GM18861 (cell line): ENCODE results near the gene HOXA9.

Source experiments
- ATAC-seq: cut with Tn5 transposase; IDR thresholded peaks from one replicate; pipeline ENCODE4 v1.9.1; 2021; ENCODE audit not compliant: unreplicated experiment

Gene HOXA9

DNA sequence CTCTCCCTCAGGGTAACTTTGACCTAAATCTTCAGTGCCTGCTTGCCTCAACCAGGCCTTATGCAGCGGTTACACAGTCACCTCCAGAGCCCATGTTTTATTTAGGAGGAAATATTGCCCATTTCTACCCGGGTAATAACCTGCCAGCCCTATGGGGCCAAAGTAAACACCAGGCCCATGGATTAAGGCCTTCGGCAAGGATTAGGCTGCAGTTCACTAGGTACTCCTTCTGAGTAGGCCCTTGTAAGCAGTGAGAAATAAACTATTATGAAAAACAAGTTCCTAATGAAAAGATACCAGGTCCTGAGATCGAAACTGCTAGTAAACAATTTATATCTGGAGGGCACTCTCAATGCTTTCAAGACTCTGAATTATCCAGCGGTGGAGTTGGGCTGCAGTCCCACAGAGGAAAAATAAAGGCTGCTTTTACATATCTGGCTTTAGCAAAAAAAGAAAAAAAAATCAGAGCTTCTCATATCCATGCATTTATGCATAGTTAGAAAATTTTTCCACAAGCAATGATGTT lies 12.5 kb upstream of the HOXA9 start:
- ATAC-seq, result no peak

DNA sequence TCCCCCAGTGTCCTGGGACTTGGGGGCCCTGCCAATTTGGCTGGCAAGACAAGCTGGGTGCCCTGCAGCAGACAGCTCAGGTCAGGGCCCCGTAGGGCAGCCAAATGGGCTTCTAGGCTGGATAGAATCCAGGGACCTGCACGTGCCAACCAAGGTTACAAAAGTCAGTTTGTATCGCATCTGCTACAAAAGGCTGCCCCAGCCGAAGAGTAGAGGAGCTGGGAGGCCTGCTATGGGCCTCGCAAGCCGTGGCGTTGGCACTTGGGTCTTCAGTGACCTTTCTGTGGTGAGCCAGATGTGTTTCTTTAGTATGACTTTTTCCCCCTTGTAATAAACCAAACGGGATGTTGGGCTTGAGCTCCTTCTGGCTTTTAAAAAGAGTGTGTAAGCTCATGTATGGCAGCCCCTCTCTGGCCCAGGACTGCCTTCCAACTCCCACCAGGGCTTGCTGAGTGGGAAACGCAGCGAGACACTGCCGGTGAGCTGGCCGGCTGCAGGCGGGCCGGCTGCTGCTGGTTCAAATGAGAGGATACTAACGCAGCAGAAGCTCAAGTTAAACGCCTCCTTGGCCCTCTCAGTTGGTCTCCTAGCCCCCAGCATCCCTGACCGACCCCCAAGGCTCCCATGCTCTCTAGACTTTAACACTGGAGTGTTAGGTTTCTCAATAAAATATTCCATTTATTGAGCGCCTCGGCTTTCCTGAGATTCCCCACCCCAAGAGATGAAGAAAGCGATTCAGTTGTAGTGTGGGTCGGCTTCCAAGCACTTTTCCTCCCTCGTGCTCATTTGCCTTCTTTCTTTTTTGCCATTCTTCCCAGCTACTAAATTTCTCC lies 11.8 kb upstream of the HOXA9 start:
- ATAC-seq, result no peak

DNA sequence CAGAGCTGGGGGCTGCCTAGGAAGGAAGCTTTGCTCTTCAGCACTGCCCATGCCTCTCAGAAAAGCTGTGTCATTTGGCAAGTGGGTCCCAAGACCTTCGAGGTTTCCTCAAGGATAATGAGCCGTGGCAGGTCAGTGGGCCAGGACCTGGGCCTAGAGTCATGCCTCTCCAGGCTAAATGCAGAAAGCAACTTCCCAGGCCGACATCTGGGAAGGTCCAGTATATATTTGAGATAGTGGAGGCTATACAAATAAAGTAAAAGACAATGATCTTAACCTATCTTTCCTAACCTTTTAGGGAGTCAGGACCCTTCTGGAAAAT lies 11.1 kb upstream of the HOXA9 start:
- no peak for ATAC-seq

DNA sequence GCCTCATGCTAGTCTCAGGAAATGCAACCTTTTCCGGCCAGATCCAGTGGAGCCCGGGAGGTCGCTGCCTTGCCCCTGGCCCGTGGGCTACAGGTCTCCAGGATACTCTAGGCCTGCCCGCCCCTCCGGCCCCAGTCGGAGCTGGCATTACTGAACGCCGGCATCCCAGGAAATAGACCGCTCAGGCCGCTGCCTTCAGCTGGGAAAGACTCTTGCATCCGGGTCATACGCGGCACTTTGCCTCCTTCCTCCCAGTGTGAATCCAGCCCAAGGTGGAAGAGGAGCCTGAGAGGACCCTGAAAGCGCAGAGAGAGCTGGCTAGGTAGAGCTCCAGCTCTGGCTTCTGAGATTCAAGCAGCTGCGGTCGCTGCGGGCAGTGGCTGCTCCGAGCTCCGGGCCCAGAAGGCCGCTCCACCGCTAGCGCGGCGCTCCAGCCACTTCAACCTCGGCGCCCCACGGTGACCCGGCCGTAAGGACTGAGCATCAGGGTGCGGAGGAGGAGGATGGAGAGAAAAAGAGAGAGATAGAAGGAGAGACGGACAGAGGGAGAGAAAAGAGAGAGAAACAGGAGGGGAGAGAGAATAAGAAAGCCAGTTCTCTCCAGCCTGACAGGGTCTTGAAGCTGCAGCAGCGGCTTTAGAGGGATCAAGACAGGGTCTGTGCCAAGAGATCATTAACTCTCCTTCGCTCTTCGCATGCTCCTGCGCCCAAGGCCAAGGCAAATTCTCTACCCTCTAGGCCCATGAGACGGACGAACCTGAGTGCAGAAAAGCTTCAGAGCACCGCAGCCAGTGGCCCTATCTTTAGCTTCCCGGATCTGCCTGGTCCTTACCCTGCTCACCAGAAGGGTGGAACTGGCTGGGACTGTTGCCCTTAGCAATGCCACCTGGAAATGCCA lies 10.5 kb upstream of the HOXA9 start:
- no peak for ATAC-seq

DNA sequence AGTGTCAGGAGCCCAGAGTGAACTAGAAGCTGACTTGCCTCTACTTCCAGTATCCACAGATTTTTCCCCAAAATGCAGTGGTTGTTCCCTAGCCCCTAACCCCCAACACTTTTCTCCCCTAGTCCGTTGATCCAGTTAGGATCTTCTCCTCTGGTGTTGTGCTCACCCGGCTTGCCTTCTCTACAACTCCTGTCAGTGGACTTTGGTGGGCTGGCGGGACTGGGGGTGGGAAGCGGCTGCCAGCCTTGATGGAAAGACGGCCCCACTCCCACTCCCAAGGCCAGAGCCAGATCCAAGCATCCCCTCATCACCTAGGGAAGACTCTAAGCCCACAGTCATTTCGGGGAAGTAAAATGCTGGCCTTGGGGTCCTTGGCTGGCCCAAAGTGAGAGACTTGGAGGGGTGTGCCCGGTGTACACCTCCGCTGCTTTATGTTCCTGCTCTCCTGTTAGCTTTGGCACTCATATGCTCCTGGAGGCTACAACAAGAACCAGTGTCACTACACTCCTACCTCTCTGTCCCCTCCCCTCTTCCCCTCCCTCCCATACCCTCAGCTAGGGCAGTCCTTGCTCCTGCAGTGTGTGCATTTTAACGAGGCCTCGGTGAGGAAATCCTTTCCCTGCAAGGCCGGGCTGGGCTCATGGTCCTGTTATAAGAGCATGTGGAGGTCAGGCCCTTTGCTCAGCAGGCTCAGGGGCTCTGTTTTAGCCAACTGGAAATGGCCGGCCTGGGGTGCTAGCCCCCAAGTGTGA lies 9.7 kb upstream of the HOXA9 start:
- no peak for ATAC-seq

DNA sequence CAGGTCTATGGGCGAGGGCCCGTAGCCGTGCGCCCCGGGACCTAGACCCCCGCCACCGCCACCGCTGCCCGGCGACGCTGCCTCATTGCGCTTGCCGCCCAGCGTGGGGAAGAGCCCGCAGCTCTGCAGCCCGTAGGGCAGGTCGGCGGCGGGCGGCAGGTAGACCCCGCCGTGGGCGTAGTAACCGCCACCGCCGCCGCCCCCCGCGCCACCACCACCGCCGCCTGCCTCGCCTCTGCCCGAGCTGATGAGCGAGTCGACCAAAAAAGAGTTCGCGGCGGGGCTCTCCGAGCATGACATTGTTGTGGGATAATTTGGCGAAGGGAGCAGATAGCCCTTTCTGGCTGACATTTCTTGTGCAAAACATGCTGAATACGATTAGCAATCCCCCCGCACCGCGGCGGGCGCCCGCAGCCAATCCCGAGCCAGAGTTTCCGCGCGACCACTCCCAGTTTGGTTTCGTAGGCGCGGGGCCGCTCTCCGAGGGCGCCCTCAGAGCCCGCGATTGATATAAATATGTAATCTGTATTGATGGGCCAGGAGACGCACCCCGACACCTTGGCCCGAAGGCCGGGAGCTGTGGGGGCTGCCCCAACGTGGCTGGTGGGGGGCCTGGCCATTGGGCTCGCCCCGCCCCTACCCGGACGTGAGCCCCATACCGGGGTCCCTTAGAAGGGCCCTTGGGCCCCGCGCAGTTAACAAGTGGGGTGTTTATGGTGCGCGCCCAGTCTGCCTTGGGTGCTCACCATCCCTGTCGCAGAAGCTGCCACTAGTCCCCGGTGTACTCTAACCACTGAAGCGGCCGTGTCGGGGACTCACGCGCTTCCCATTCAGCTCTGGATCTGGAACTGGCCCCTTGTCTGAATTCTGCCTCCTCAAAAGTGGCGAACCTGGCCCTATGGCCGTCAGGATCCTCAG lies 8.9 kb upstream of the HOXA9 start, which contains the start of gene HOXA10:
HOXA10 (minus strand) TSS at position 365 of the 918 bp plus-strand sequence; CDS start at position 351, 14 bp downstream.
- no peak for ATAC-seq

DNA sequence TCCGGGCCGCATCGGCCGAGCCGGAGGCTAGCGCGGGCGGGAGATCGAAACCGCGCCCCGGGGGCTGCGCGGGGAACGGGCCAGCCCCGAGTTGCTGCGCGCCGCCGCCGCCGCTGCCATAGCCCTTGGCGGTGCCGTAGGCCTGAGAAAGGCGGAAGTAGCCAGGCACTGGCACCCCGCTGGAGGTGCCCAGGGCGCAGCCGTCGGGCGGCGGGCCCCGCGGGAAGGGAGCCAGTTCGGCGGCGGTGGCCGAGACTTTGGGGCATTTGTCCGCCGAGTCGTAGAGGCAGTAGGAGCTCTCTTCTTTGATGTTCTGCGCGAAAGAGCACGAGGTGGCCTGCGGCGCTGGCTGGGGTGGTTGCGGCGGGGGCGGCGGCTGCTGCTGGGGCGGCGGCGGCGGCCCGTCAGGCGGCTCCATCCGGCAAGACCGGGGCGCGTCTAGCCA lies 8.2 kb upstream of the HOXA9 start:
- ATAC-seq, result no peak

DNA sequence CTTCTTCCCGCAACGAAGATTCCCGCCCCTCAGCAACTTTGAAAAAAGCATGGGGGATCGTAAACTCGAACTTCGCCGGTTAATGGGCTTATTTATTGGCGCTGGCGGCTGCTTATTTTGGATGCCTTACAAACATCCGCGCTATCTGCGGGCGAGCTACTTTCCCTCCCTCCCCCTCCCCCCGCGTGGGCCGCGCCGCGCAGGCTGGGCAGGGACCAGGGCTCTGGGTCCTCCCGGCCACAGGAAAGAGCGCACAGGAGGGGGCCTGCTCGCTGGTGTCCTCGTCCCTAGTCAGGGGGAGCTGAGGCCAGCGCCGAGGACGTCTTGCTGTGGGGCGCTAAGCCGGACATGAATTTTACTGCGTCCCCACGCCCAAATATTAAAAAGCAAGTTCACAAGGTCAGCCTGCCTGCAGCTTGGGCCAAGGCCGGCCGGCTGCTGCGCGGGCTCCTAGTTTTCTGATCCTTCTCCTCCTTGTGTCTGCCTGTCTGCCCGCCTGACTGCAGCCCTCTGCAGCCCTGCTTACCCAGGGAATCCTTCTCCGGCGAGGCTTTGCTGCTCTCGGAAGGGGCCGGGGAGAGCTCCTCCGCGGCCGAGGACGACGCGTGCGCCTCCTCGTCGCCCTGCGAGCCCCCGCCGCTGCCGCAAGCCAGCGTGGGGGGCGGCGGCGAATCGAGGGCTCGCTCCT lies 7.6 kb upstream of the HOXA9 start:
- ATAC-seq, result no peak

DNA sequence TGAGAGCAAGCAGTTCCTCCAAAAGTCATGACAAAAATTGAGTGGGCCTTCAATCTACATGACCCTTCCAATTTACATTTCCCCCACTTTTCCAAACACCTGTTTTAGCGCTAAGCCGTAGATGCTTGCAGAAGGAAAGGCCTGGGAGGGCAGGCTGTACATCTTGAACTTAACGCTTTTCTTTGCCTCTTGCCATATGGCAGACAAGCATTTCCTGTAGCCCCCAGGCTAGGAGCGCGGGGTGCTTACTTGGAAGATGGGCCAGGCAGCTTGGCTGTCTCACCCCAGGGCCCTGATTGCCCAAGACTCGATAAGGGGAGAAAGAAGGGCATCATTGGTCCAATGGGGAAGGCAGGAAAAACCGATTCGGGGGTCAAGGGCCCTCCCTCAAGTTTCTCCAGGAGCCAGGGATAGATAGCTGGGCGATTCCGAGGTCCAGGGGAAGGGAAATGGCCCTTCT lies 7.0 kb upstream of the HOXA9 start:
- ATAC-seq, result no peak

DNA sequence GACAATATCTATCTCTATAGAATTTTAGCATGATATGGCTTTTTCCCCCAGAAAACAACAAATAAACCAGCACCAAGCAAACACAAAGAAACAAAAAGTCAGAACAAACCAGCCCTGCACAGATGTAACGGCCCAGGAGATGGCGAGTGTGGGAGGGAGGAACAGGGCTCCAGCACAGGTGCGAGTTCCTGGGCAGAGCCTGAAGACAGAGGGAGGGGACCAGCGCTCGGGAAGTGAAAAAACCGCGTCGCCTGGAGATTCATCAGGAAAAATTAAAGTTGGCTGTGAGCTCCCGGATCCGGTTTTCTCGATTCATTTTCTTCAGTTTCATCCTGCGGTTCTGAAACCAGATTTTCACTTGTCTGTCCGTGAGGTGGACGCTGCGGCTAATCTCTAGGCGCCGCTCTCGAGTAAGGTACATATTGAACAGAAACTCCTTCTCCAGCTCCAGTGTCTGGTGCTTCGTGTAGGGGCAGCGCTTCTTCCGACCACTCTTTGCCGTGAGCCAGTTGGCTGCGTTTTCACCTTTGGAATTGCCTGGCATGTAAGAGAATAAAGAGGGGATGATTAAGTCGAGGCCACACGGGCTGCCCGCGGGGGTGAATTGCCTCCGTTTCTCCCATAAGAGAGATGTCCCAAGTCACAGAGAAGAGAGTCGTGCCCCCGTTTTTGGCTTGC lies 6.4 kb upstream of the HOXA9 start:
- ATAC-seq, result no peak

DNA sequence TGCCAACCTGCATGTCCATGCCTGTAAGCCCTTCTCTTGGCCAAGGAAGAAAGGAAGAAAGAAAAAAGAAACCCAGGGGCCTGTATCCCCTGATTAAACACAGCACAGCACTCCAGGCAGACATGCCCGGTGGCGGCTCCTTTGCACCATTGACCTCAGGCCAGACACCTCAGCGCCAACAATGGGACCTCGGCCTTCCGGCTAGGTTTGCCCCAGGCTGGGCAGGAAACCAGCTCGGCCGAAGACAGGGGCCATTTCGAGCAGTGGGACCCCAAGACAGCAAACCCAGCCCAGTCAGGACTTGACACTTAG lies 5.9 kb upstream of the HOXA9 start:
- no peak for ATAC-seq

DNA sequence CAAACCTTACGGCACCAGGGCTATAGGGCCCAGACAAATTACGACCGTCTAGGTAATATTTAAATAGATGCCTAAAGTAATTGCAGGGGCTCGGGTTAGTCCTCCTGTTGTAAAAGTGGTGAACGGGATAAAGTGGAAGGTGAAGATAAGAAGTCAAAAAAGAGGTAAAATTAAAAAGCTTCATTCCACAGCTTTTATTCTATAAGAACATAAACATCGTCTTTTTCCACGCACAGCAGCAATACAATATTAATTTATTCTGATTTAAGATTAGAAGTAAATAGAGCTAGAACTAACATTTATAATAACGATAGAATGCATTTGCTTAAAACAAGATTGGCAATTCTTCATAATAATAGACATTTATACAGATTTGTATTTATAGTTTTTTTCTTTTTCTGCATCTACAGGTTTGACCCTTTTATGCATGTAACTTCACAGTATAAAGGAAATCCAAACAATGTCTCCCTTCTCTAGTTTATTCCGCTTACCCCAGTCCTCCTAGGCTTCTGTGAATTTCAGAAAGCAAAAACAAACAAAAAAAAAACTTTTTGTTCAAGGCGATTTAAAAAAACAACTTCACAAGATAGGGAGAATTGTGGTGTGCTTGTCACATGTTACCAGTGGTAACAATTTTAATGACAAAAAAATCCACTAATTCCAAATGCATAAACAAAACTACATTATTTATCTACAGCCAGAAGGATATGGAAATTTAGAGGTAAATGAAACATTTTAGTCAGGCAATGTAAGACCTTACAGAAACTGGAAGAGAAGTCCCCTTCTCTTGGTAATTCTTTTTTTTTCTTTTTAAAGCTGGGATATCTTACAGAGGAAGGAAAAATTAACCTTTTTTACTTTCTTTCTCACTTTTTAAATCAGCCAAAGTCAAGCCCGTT lies 5.3 kb upstream of the HOXA9 start:
- ATAC-seq, result no peak

DNA sequence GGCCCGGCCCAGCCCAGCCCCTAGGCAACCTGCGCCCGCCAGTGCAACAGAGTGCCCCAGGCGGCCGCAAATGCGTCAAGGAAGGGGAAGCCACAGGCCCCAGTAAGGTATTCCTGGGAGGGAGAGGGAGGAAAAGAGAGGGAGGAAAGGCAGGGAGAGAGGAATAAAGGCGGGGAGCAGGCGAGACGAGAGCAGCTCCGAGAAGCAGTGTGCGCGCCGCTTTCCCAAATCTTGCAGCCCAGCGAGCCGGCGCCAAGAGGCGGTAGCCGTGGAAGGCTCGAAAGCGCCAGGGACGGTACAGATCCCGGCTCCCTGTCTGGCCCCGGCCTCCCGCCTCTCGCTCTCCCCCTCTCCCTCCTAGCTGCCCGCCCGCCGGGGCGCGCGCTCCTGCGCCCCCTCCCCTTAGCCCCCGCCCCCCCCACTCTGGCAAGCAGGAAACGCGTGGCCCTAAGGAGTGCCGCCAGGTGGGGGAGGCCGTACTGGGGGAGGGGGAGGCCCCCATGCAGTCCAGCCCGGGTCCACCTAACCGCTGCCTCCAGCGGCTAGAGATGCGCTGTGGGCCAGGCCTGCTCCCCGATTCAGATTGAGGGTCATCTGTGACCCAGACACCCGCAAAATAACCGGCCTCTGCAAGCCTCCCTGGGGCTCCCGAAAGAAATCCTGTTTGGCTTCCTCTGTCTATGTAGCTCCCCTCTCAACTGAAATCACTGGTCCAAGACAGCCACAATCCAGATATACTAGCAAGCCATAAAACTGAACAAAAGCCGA lies 4.5 kb upstream of the HOXA9 start:
- no peak for ATAC-seq

DNA sequence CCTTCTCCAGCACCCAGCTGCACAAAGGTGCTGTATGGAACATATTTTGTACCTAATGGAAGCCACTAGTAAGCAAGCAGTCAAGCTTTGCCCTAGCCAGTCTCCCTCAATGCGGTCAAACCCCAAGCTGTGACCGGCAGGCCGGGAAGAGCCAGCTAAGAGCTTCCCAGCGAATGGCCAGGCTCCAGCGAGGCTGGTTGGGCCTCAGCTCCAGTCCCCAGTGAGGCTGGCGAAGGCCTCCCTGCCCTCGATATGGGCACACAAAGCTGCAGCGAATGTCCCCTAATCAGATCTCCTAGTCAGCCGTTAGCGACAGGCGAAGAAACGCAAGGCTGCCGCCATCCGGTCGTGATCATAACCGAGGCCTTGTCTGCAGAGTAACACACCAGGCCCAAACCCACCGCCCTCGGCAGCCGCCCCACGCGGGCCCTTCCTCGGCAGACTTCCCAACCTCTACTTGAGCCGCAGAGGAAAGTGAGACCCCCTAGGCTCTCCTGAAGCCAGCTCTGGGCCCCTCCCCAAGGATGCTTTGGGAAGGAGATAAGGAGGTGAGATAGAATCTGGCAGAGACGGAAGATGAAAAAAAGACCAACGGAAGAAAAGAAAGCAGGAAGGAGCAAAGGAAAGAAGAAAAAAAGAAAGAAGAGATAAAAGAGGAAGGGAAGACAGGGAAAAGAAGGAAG lies 3.1 kb upstream of the HOXA9 start:
- ATAC-seq, result no peak

DNA sequence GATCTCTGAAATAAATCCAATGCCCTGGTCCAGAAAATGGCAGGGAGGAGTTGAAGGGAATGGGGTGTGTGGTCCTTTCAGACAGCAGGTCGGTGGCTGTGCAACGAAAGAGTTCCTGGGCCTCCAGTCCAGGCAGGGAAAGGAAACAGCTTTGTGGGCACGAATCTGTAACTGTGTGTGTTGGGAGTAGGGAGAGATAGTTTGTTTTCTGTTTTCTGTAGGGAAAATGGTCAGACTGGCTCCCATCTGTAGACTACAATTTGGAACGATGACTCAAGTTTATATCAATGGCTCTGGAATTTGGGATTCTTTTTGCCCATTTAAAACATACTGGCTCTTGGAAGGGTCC lies 2.6 kb upstream of the HOXA9 start:
- ATAC-seq, result no peak

DNA sequence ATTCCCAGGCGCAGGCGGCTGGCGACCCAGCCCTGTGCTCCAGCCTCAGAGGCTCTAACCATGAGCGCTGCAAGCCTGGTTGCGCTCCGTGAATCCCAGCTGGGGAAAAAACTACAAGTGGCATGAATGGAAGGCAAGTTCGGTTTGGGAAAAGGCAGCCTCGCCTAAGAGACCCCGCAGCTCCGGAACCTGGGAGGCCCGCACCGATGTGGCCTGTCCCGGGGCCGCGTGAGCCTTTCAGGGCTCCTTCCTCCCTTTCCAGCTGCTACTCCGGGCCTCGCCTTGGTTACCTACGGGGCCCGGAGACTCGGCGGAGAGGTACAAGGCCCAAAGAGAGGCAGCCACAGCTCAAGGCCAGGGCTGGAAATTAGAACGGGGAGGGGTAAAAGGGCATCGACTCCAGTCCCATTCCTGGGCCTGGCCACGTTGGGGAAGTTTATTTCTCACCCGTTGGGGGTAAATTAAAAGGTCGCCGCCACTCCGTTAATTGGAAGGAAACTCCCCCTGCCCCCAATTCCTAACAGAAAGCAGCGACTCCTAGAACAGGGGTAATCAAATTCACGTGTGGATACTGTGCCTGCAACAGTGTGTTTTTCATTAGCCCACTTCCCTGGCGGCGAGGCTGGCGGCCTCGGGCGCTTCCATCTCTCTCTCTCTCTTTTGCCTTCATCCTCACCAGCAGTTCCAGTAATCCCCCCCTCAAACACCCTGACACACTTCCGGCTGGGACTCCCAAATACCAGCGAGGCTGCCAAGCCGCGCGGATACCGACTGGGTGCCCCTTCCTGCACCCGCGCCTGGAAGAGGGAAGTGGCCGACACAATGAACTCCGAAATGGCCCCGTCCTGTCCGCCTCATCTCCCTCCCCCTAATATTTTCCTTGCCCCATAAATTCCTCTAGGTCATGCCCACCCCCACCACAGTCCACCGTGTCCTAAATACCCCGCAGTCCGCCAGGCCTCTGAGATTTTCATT lies 1.5 kb upstream of the HOXA9 start:
- ATAC-seq, result no peak
